ENCODE measurements around the gene SLC35E1.

GRCh38 chr19:16604615-16605014, 32.4 kb upstream of the SLC35E1 start:
- TF ChIP-seq POLR2AphosphoS5 (IDR thresholded peaks at IDR 0.05; ENCODE audit: low read depth) (no peak), CTCF (IDR thresholded peaks at IDR 0.05; ENCODE audit: insufficient read depth, low read length) (no peak), REST (IDR thresholded peaks at IDR 0.05; ENCODE audit: insufficient replicate concordance, low read depth) (no peak), SPI1 (IDR thresholded peaks at IDR 0.05; ENCODE audit: borderline replicate concordance, low read depth) (no peak), GABPA (IDR thresholded peaks at IDR 0.05; ENCODE audit: low read depth) (no peak)
